ENCODE results near the gene CCDC154.

GRCh38 chr16:1429631-1430030 is 14.7 kb downstream of the CCDC154 start:
- TF ChIP-seq CTCF (IDR thresholded peaks at IDR 0.05; ENCODE audit: insufficient read depth, low read length, poor library complexity, severe bottlenecking) (no peak), EZH2phosphoT487 (conservative IDR thresholded peaks at IDR 0.05; ENCODE audit: low read length) (no peak)
